ENCODE measurements around the gene GNG4.
"Not testable (repeated sequence)": the region's sequence is repeated elsewhere in the genome, so short reads cannot be mapped to it uniquely, and the experiment has no call there.

GNG4 gene

GRCh38 chr1:235579891-235580290 is 69.7 kb downstream of the GNG4 start:
- DNase-seq, result no peak

- no peak for DNase-seq
Observed at GRCh38 chr1:235575597-235575996, 74.0 kb downstream of the GNG4 start.

- DNase-seq, result no peak
Observed at GRCh38 chr1:235573880-235574279, 75.7 kb downstream of the GNG4 start.

GRCh38 chr1:235572971-235573370 is 76.6 kb downstream of the GNG4 start:
- DNase-seq, result not testable (repeated sequence)

GRCh38 chr1:235571482-235571881 is 78.1 kb downstream of the GNG4 start:
- no peak for DNase-seq

- DNase-seq, result no peak
Observed at GRCh38 chr1:235567812-235568503, 81.6 kb downstream of the GNG4 start.

GRCh38 chr1:235566084-235566483 is 83.5 kb downstream of the GNG4 start:
- no peak for DNase-seq

- DNase-seq, result no peak
Observed at GRCh38 chr1:235563513-235564061, 86.0 kb downstream of the GNG4 start.

- DNase-seq, result no peak
Observed at GRCh38 chr1:235562589-235562988, 87.0 kb downstream of the GNG4 start.

- no peak for DNase-seq
Observed at GRCh38 chr1:235558621-235559169, 90.9 kb downstream of the GNG4 start.

GRCh38 chr1:235557495-235557894 is 92.1 kb downstream of the GNG4 start:
- DNase-seq, result no peak

- DNase-seq, result no peak
Observed at GRCh38 chr1:235556807-235557206, 92.8 kb downstream of the GNG4 start.

GRCh38 chr1:235553112-235553551 is 96.5 kb downstream of the GNG4 start:
- DNase-seq, result no peak

GRCh38 chr1:235552146-235552716 is 97.4 kb downstream of the GNG4 start:
- no peak for DNase-seq

GRCh38 chr1:235549351-235550139 is 100.0 kb downstream of the GNG4 start:
- no peak for DNase-seq

GRCh38 chr1:235546369-235547155 is 103.0 kb downstream of the GNG4 start:
- not testable (repeated sequence) for DNase-seq

- DNase-seq, result no peak
Observed at GRCh38 chr1:235545292-235545930, 104.2 kb downstream of the GNG4 start.

GRCh38 chr1:235542845-235543244 is 106.7 kb downstream of the GNG4 start:
- not testable (repeated sequence) for DNase-seq

- DNase-seq, result no peak
Observed at GRCh38 chr1:235533476-235534168, 116.0 kb downstream of the GNG4 start.

- no peak for DNase-seq
Observed at GRCh38 chr1:235532360-235532759, 117.2 kb downstream of the GNG4 start.

- DNase-seq, result no peak
Observed at GRCh38 chr1:235527196-235527814, 122.3 kb downstream of the GNG4 start.
